ENCODE results near the gene NHLRC4. TPM values are rescaled to one million over a fixed set of nuclear protein-coding genes. Genes with fewer than 3 reads are reported as not detected.

NHLRC4 gene
- total RNA-seq, 1 donor from 2014 or later = 0.05 TPM

GRCh38 chr16:565419-566330 is 1.1 kb upstream of the NHLRC4 start:
- no peak for DNase-seq (ENCODE audit: low read depth)

GRCh38 chr16:567373-568256 is 810 bp downstream of the NHLRC4 start:
- DNase-seq (ENCODE audit: low read depth) = no peak

- DNase-seq (ENCODE audit: low read depth) = no peak
These were observed 1.8 kb downstream of the NHLRC4 start for GRCh38 chr16:568401-569258.

- DNase-seq (ENCODE audit: low read depth) = peak; percentile 71
These were observed 2.8 kb downstream of the NHLRC4 start, which contains the start of gene PIGQ for GRCh38 chr16:569445-570254. PIGQ (plus strand) TSS chr16:569968; CDS start chr16:574075, 4,107 bp downstream.

- DNase-seq (ENCODE audit: low read depth) = no peak
These were observed 6.3 kb downstream of the NHLRC4 start for GRCh38 chr16:572865-573650.

DNA sequence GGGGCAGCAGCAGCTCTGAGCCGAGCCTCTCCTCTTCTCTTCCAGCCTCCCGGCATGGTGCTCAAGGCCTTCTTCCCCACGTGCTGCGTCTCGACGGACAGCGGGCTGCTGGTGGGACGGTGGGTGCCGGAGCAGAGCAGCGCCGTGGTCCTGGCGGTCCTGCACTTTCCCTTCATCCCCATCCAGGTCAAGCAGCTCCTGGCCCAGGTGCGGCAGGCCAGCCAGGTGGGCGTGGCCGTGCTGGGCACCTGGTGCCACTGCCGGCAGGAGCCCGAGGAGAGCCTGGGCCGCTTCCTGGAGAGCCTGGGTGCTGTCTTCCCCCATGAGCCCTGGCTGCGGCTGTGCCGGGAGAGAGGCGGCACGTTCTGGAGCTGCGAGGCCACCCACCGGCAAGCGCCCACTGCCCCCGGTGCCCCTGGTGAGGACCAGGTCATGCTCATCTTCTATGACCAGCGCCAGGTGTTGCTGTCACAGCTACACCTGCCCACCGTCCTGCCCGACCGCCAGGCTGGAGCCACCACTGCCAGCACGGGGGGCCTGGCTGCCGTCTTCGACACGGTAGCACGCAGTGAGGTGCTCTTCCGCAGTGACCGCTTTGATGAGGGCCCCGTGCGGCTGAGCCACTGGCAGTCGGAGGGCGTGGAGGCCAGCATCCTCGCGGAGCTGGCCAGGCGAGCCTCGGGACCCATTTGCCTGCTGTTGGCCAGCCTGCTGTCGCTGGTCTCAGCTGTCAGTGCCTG is 7.4 kb downstream of the NHLRC4 start:
- DNase-seq (ENCODE audit: low read depth) = no peak

DNA sequence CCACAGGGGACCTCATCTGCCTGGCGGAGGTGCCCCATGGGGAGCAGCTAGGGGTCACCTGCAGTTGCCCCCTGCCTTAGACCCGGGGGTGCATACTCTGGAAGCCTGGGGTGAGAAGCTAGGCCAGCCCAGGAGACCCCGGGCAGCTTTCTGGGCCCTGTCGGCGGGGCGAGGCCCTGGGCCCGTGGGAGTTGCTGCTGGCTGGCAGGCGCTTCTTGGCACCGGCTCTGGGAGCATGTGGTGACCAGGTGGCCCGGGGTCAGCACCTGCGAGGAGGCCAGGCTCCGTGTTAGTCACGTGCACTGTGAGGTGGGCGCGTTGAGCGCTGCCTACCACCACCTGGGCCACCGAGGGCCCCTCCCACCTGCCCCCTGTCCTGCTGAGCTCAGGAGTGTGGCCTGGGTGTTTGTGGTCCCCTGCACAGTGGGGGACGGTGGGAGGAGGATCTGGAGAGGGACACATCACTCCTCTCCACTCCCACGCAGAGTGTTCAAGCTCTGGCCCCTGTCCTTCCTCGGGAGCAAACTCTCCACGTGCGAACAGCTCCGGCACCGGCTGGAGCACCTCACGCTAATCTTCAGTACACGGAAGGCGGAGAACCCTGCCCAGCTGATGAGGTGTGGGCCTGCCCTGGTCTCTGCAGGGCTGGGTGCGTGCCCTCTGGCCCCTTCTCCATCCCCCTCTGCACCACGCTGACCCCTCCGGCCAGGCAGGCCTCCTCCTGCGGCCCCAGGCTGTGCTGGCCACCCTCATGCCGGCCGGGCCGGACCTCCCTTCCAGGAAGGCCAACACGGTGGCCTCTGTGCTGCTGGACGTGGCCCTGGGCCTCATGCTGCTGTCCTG is 8.8 kb downstream of the NHLRC4 start:
- DNase-seq (ENCODE audit: low read depth) = no peak

DNA sequence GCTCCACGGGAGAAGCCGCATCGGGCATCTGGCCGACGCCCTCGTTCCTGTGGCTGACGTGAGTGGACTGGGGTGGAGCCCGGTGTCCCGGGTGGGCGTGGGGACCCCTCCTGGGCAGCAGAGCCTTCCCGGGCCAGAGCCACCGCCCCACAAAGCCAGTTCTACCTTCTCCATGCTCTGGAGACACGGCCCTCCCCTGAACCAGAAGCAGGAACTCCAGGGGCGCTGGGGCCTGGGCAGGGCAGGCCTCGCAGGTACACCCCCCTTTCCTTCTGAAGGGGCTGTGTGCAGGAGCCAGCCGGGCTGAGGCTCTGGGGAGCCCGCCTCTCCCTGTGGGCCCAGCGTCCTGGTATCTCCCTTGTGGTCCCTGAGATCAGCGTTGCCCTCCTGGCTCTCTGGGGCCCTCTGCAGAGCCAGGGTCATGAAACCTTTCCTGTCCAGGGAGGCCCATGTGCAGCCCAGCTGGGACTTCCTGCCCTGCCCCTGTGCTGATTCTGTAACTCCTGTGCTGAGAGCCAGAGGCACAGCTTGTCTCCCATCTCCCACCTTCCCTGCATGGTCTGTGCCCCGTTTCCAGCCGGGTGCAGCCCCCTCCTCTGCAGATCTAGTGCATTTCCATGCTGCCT is 9.5 kb downstream of the NHLRC4 start:
- DNase-seq (ENCODE audit: low read depth) = no peak

- DNase-seq (ENCODE audit: low read depth) = no peak
These were observed 10.0 kb downstream of the NHLRC4 start for GRCh38 chr16:576823-577201.

- DNase-seq (ENCODE audit: low read depth) = no peak
These were observed 11.0 kb downstream of the NHLRC4 start for GRCh38 chr16:577796-578195.

GRCh38 chr16:578232-578869 is 11.5 kb downstream of the NHLRC4 start:
- no peak for DNase-seq (ENCODE audit: low read depth)

GRCh38 chr16:578870-579405 is 12.1 kb downstream of the NHLRC4 start:
- no peak for DNase-seq (ENCODE audit: low read depth)

GRCh38 chr16:580141-580945 is 13.5 kb downstream of the NHLRC4 start:
- DNase-seq (ENCODE audit: low read depth) = no peak

- no peak for DNase-seq (ENCODE audit: low read depth)
These were observed 14.2 kb downstream of the NHLRC4 start for GRCh38 chr16:580946-581498.

GRCh38 chr16:582218-582613 is 15.4 kb downstream of the NHLRC4 start:
- DNase-seq (ENCODE audit: low read depth) = no peak

Data from myocyte (in vitro differentiated cells).